Vagina (tissue), 2 donors: Measurements from ENCODE around the gene CYSRT1. TPM values are rescaled to one million over a fixed set of nuclear protein-coding genes. Genes with fewer than 3 reads are reported as not detected.

Experiments used
- DNase-seq, 2 donors: peaks; one replicate each; pipeline ENCODE4 v3.0.0-alpha.2; 2017; ENCODE audit errors: extremely low spot score in 2 of 2
- H3K27ac ChIP-seq: fragments of 200-600 bp; sonication (generic); one replicate; pipeline ENCODE4 v1.5.1; 2019
- H3K27me3 ChIP-seq: fragments of 200-600 bp; sonication (generic); one replicate; pipeline ENCODE4 v1.5.1; 2019
- H3K36me3 ChIP-seq, 2 donors: fragments of 200-600 bp; sonication (generic); one replicate each; pipeline ENCODE4 v1.5.1; 2017 to 2019
- H3K4me1 ChIP-seq: fragments of 200-600 bp; sonication (generic); one replicate; pipeline ENCODE4 v1.5.1; 2019
- H3K4me3 ChIP-seq, 2 donors: fragments of 200-600 bp; sonication (generic); 1 replicate in 1 of 2; 2 replicates in 1 of 2; pipeline ENCODE4 v1.5.1; 2016 to 2019
- H3K9me3 ChIP-seq: fragments of 200-600 bp; sonication (generic); one replicate; pipeline ENCODE4 v1.5.1; 2019
- POLR2A ChIP-seq, 2 donors: fragments of 450-650 bp; IDR thresholded peaks; one replicate each; pipeline ENCODE4 v1.6.1; 2017; ENCODE audit warnings: antibody characterized with exemption in 2 of 2, mild to moderate bottlenecking in 2 of 2, moderate library complexity in 2 of 2
- POLR2AphosphoS5 ChIP-seq, 2 donors: sonication (generic); formaldehyde crosslinking; IDR thresholded peaks; one replicate each; pipeline ENCODE4 v1.9.0; 2017; ENCODE audit warnings: antibody characterized with exemption in 2 of 2, mild to moderate bottlenecking in 2 of 2, low read depth in 1 of 2; ENCODE audit not compliant: insufficient read depth in 1 of 2
- intact Hi-C: fragments of 100-400 bp; cut with DNase I; formaldehyde crosslinking; loops from one replicate; pipeline ENCODE4 v1.15.1; 2023
- total RNA-seq: library from RNA; depleted of rRNA; stranded (reverse); fragments of >200 nt; gene quantifications from one replicate; pipeline ENCODE4 v1.2.3, GENCODE V29; 2016
- TF ChIP-seq, protein P1 (sequence below), 3 experiments: fragments of 450-650 bp in 2 of 3; fragments of 200-600 bp in 1 of 3; sonication (generic) in 1 of 3; IDR thresholded peaks; one replicate each; pipeline ENCODE4 v1.5.1; 2017 to 2019; ENCODE audit warnings: antibody characterized with exemption in 3 of 3, mild to moderate bottlenecking in 2 of 3, moderate library complexity in 2 of 3

CYSRT1 gene
- total RNA-seq, 1 donor from 2014 or later: 24.3 TPM

DNA sequence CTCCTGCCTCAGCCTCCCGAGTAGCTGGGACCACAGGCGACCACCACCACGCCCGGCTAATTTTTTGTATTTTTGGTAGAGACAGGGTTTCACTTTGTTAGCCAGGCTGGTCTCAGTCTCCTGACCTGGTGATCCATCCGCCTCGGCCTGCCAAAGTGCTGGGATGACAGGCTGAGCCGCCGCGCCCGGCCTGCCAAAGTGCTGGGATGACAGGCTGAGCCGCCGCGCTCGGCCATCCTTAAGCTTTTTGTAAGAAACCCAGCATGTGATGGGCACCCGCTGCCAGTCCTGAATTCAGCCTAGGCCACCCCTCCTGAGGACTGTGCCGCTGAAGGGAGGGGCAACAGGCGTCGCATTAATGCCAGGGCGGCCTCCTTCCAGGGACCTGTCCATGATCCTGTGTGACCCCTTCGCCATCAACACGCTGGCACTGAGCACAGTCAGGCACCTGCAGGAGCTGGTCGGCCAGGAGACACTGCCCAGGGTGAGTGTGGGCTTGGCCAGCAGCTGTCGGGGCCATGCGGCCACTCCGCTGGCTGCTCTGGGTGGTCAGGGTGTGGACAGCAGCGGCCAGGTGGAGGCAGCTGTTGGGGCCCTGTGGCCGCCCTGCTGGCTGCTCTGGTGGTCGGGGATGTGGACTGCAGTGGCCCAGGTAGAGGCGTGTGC lies 40.7 kb downstream of the CYSRT1 start:
- Histone ChIP-seq H3K36me3 (peaks cover 0 to 40% of the 10 kb centered on the region in 2 donors), H3K27me3 (no peaks in the 10 kb centered on the region), H3K4me1 (peaks cover 12% of the 10 kb centered on the region), H3K27ac (no peak overlapping the region), H3K4me3 (no peak overlapping the region), H3K9me3 (no peaks in the 10 kb centered on the region)
- TF ChIP-seq POLR2AphosphoS5 (IDR thresholded peaks at IDR 0.05; ENCODE audit: insufficient read depth in 1 of 2, low read depth in 1 of 2): no peak
- TF ChIP-seq POLR2A (IDR thresholded peaks at IDR 0.05): no peak
- TF ChIP-seq, protein P1, sequence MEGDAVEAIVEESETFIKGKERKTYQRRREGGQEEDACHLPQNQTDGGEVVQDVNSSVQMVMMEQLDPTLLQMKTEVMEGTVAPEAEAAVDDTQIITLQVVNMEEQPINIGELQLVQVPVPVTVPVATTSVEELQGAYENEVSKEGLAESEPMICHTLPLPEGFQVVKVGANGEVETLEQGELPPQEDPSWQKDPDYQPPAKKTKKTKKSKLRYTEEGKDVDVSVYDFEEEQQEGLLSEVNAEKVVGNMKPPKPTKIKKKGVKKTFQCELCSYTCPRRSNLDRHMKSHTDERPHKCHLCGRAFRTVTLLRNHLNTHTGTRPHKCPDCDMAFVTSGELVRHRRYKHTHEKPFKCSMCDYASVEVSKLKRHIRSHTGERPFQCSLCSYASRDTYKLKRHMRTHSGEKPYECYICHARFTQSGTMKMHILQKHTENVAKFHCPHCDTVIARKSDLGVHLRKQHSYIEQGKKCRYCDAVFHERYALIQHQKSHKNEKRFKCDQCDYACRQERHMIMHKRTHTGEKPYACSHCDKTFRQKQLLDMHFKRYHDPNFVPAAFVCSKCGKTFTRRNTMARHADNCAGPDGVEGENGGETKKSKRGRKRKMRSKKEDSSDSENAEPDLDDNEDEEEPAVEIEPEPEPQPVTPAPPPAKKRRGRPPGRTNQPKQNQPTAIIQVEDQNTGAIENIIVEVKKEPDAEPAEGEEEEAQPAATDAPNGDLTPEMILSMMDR (IDR thresholded peaks at IDR 0.05): no peak
- intact Hi-C loops: no loop called here
- no peak for DNase-seq

DNA sequence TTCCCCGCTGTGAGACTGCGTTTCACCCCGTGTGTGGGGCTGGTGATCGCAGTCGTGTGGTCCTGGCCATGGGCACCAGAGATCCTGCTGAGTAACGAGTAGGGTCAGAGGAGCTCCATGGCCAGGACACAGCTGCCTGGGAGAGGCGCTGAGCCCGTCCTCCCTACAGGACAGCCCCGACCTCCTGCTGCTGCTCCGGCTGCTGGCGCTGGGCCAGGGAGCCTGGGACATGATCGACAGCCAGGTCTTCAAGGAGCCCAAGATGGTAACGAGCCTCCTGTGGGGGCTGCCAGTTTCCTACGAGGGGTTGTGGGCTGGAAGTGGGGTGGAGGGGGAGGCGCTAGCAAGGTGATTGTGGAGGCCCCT lies 41.2 kb downstream of the CYSRT1 start:
- TF ChIP-seq POLR2A (IDR thresholded peaks at IDR 0.05) (no peak), POLR2AphosphoS5 (IDR thresholded peaks at IDR 0.05; ENCODE audit: insufficient read depth in 1 of 2, low read depth in 1 of 2) (no peak)
- TF ChIP-seq, protein P1 (IDR thresholded peaks at IDR 0.05): no peak
- Histone ChIP-seq H3K27me3 (no peaks in the 10 kb centered on the region), H3K4me3 (no peak overlapping the region), H3K27ac (no peak overlapping the region), H3K36me3 (peaks cover 0 to 40% of the 10 kb centered on the region in 2 donors), H3K9me3 (no peaks in the 10 kb centered on the region), H3K4me1 (peaks cover 12% of the 10 kb centered on the region)
- DNase-seq: no peak
- intact Hi-C loops: no loop called here

GRCh38 chr9:137266585-137267453 lies 41.8 kb downstream of the CYSRT1 start:
- Histone ChIP-seq H3K36me3 (peaks cover 0 to 40% of the 10 kb centered on the region in 2 donors), H3K27ac (no peak overlapping the region)
- intact Hi-C loops: no loop called here

DNA sequence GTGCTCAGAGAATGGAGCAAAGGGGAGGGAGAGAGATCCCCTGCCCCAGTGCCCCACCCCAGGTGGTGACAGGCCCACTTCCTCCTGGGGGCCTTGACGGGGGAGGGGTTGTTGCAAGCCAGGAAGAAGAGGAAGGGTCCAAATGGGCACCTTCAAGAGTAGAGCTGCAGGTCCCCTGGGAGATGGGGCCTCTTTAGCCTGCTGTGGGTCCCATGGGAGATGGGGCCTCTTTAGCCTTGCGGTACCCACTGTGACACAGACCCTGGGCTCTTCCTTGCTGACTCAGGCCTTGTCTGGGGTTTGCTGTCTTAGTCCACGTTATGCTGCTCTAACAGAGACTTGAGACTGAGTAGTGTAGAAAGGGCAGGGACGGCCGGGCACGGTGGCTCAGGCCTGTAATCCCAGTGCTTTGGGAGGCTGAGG lies 43.0 kb downstream of the CYSRT1 start:
- intact Hi-C loops: no loop called here
- Histone ChIP-seq H3K27ac (no peak overlapping the region), H3K4me3 (no peak overlapping the region), H3K4me1 (peaks cover 12% of the 10 kb centered on the region), H3K9me3 (no peaks in the 10 kb centered on the region), H3K27me3 (no peaks in the 10 kb centered on the region), H3K36me3 (peaks cover 0 to 51% of the 10 kb centered on the region in 2 donors)
- DNase-seq: peak in 1 of 2 donors; percentile 65
- no peak for TF ChIP-seq POLR2A (IDR thresholded peaks at IDR 0.05)
- TF ChIP-seq, protein P1 (IDR thresholded peaks at IDR 0.05): no peak
- TF ChIP-seq POLR2AphosphoS5 (IDR thresholded peaks at IDR 0.05; ENCODE audit: insufficient read depth in 1 of 2, low read depth in 1 of 2): no peak

More at GRCh38 chr9:137266585-137267453, 41.8 kb downstream of the CYSRT1 start:
- peak in 1 of 2 donors; percentile 60 for DNase-seq
- Histone ChIP-seq H3K4me1 (peaks cover 12% of the 10 kb centered on the region), H3K27me3 (no peaks in the 10 kb centered on the region), H3K9me3 (no peaks in the 10 kb centered on the region), H3K4me3 (no peak overlapping the region)
- TF ChIP-seq POLR2AphosphoS5 (IDR thresholded peaks at IDR 0.05; ENCODE audit: insufficient read depth in 1 of 2, low read depth in 1 of 2): no peak
- TF ChIP-seq, protein P1 (IDR thresholded peaks at IDR 0.05): no peak
- TF ChIP-seq POLR2A (IDR thresholded peaks at IDR 0.05): no peak
